ENCODE data around the gene SYTL3. TPM values are rescaled to one million over a fixed set of nuclear protein-coding genes. Genes with fewer than 3 reads are reported as not detected.
A peak's percentile ranks its signal among the peaks of the same experiment; 100 is the strongest.

SYTL3 gene
- total and polyA plus RNA-seq, 8 donors, result 3.1 to 14.6 (median 5.3) TPM

- Histone ChIP-seq H3K9me3 (no peaks in the 10 kb centered on the region), H3K36me3 (peaks cover 19 to 82% (median 73%) of the 10 kb centered on the region in 4 donors), H3K4me3 (no peak overlapping the region), H3K27ac (peak overlapping the region in 3 of 5 donors; percentile 70 to 83 (median 81)), H3K4me1 (peaks cover 13 to 38% (median 21%) of the 10 kb centered on the region in 4 donors), H3K27me3 (no peaks in the 10 kb centered on the region)
- WGBS, 5 donors, result 85 to 95% (median 94%) methylated on average over 10 to 11 of the region's 11 CpGs
- no peak for TF ChIP-seq POLR2AphosphoS5 (IDR thresholded peaks at IDR 0.05)
- no peak for TF ChIP-seq EP300 (IDR thresholded peaks at IDR 0.05)
- TF ChIP-seq CTCF (IDR thresholded peaks at IDR 0.05), result no peak
- no peak for TF ChIP-seq POLR2A (IDR thresholded peaks at IDR 0.05)
- intact Hi-C loops (cut with DNase I; ENCODE audit: low total_unique reads), result no loop called here
- peak in 1 of 2 donors; percentile 15 for DNase-seq
Measured at GRCh38 chr6:158633127-158633526, 16.7 kb upstream of the SYTL3 start.

- Histone ChIP-seq H3K4me1 (peaks cover 10 to 48% (median 26%) of the 10 kb centered on the region in 4 donors), H3K4me3 (no peak overlapping the region), H3K9me3 (no peaks in the 10 kb centered on the region), H3K36me3 (peaks cover 10 to 77% (median 60%) of the 10 kb centered on the region in 4 donors), H3K27ac (peak overlapping the region in 2 of 5 donors; percentile 2 to 12), H3K27me3 (no peaks in the 10 kb centered on the region)
- intact Hi-C loops (cut with DNase I; ENCODE audit: low total_unique reads), result no loop called here
- DNase-seq, result peak in 1 of 2 donors; percentile 16
- TF ChIP-seq POLR2A (IDR thresholded peaks at IDR 0.05), result no peak
- TF ChIP-seq EP300 (IDR thresholded peaks at IDR 0.05), result no peak
- no peak for TF ChIP-seq POLR2AphosphoS5 (IDR thresholded peaks at IDR 0.05)
- TF ChIP-seq CTCF (IDR thresholded peaks at IDR 0.05), result no peak
- 71 to 78% (median 72%) methylated on average over 6 of the region's 6 CpGs for WGBS, 5 donors
Measured at GRCh38 chr6:158634695-158635426, 15.0 kb upstream of the SYTL3 start.

GRCh38 chr6:158635427-158636073 lies 14.3 kb upstream of the SYTL3 start:
- no peak overlapping the region for H3K4me3 ChIP-seq
- peak overlapping the region in 2 of 5 donors; percentile 2 to 12 for H3K27ac ChIP-seq
- DNase-seq, result no peak
- 88 to 92% (median 91%) methylated on average over 7 of the region's 7 CpGs for WGBS, 5 donors
- H3K4me1 ChIP-seq, result peaks cover 14 to 49% (median 31%) of the 10 kb centered on the region in 4 donors
- H3K36me3 ChIP-seq, result peaks cover 10 to 81% (median 54%) of the 10 kb centered on the region in 4 donors
- TF ChIP-seq POLR2A (IDR thresholded peaks at IDR 0.05), result no peak
- TF ChIP-seq POLR2AphosphoS5 (IDR thresholded peaks at IDR 0.05), result no peak
- no peak for TF ChIP-seq CTCF (IDR thresholded peaks at IDR 0.05)
- TF ChIP-seq EP300 (IDR thresholded peaks at IDR 0.05), result no peak
- H3K9me3 ChIP-seq, result no peaks in the 10 kb centered on the region
- intact Hi-C loops (cut with DNase I; ENCODE audit: low total_unique reads), result no loop called here
- H3K27me3 ChIP-seq, result no peaks in the 10 kb centered on the region

GRCh38 chr6:158636778-158637177 lies 13.1 kb upstream of the SYTL3 start:
- no peak overlapping the region for H3K4me3 ChIP-seq
- peaks cover 10 to 76% (median 52%) of the 10 kb centered on the region in 4 donors for H3K36me3 ChIP-seq
- H3K27ac ChIP-seq, result no peak overlapping the region
- WGBS, 5 donors, result 88 to 93% (median 92%) methylated on average over 8 of the region's 8 CpGs
- no peak for DNase-seq
- H3K9me3 ChIP-seq, result no peaks in the 10 kb centered on the region
- peaks cover 14 to 49% (median 31%) of the 10 kb centered on the region in 4 donors for H3K4me1 ChIP-seq
- TF ChIP-seq POLR2AphosphoS5 (IDR thresholded peaks at IDR 0.05) (no peak), EP300 (IDR thresholded peaks at IDR 0.05) (no peak), POLR2A (IDR thresholded peaks at IDR 0.05) (no peak), CTCF (IDR thresholded peaks at IDR 0.05) (no peak)
- intact Hi-C loops (cut with DNase I; ENCODE audit: low total_unique reads), result no loop called here
- H3K27me3 ChIP-seq, result no peaks in the 10 kb centered on the region

Data from stomach (tissue), 9 donors.